Adrenal gland (tissue), 12 donors: Measurements from ENCODE around the gene PRDM16. TPM values are rescaled to one million over a fixed set of nuclear protein-coding genes. Genes with fewer than 3 reads are reported as not detected.

Experiments used
- DNase-seq, 7 donors: peaks; one replicate each; pipeline ENCODE4 v3.0.0-alpha.2; 2019 to 2020
- H3K27ac ChIP-seq, 5 donors: fragments of 200-600 bp; sonication (generic) in 4 of 5; 1 replicate in 3 of 5; 2 replicates in 2 of 5; pipeline versions ENCODE4 v1.5.1 to v1.8.0; 2016 to 2020; ENCODE audit warnings: mild to moderate bottlenecking in 1 of 5
- H3K27me3 ChIP-seq: fragments of 200-600 bp; 2 replicates; pipeline ENCODE4 v1.8.0; 2021
- H3K36me3 ChIP-seq, 2 donors: fragments of 200-600 bp; replicated peaks in 1 of 2; 1 replicate in 1 of 2; 2 replicates in 1 of 2; pipeline versions ENCODE4 v1.5.1 to v1.8.0; 2018 to 2022
- H3K4me1 ChIP-seq, 2 donors: fragments of 200-600 bp; replicated peaks in 1 of 2; 1 replicate in 1 of 2; 2 replicates in 1 of 2; pipeline versions ENCODE4 v1.5.1 to v1.8.0; 2018 to 2021
- H3K4me3 ChIP-seq, 4 donors: fragments of 200-600 bp; sonication (generic) in 3 of 4; one replicate each; pipeline ENCODE4 v1.5.1; 2016 to 2018
- H3K9me3 ChIP-seq, 3 donors: fragments of 200-600 bp; sonication (generic) in 1 of 3; replicated peaks in 1 of 3; 1 replicate in 2 of 3; 2 replicates in 1 of 3; pipeline versions ENCODE4 v1.5.1 to v1.8.0; 2016 to 2021
- POLR2A ChIP-seq, 2 donors: fragments of 450-650 bp; IDR thresholded peaks; one replicate each; pipeline ENCODE4 v1.6.1; 2017; ENCODE audit warnings: antibody characterized with exemption in 2 of 2, mild to moderate bottlenecking in 2 of 2, moderate library complexity in 1 of 2
- WGBS, 4 donors: extraction: QIAGEN DNeasy Blood & Tissue Kit in 2 of 4; methylation state at CpG; one replicate each; pipeline versions ENCODE4 v1.1.5 to v1.1.7; 2013 to 2017; 5-methylcytosine and 5-hydroxymethylcytosine counted together
- intact Hi-C, 2 donors: fragments of 100-400 bp; cut with DNase I; formaldehyde crosslinking; loops; one replicate each; pipeline versions ENCODE4 v1.14.1 to v1.15.0; 2022 to 2023
- polyA plus RNA-seq, 3 donors: library from polyadenylated mRNA; stranded (reverse); fragments of 200-250 nt in 2 of 3; fragments of 350-450 nt in 1 of 3; fragmentation: Illumina TruSeq in 1 of 3; extraction: RNeasy Lipid Tissue Mini Kit (QIAGEN cat#74804) in 1 of 3; gene quantifications; one replicate each; pipeline ENCODE4 v1.2.3, GENCODE V29; 2013 to 2014
- total RNA-seq, 9 donors: library from RNA; depleted of rRNA in 4 of 9; stranded (reverse); fragments of >200 nt in 4 of 9; fragments of 120-200 nt in 1 of 9; fragmentation: NEBNext Ultra II Directional in 1 of 9; extraction: Animal tissue kit (Norgen Biotek cat#: 25700) in 1 of 9; gene quantifications; one replicate each; pipeline versions ENCODE4 v1.1.0 to v1.2.4, GENCODE V29; 2013 to 2023
- TF ChIP-seq, protein P1 (sequence below), 6 experiments: fragments of 450-650 bp in 4 of 6; fragments of 200-600 bp in 2 of 6; sonication (generic) in 1 of 6; IDR thresholded peaks; 1 replicate in 5 of 6; 2 replicates in 1 of 6; pipeline versions ENCODE4 v1.5.1 to v1.8.0; 2016 to 2021; ENCODE audit warnings: antibody characterized with exemption in 6 of 6, mild to moderate bottlenecking in 2 of 6, moderate library complexity in 1 of 6
- donor health status: healthy with polysubstance abuse.
- donor health status: Bipolar disorder and iron deficiency.
- donor health status: DM: yes; HTN: yes; CAD: no.
- donor health status: DM: no; HTN: no; CAD: no.
- donor health status: DM: no; HTN: no; CAD: no.
- donor health status: DM: yes; HTN: yes; CAD: no.

PRDM16 gene
- total and polyA plus RNA-seq, 12 donors, result 0.04 to 2.8 (median 0.61) TPM; not detected in 1

DNA sequence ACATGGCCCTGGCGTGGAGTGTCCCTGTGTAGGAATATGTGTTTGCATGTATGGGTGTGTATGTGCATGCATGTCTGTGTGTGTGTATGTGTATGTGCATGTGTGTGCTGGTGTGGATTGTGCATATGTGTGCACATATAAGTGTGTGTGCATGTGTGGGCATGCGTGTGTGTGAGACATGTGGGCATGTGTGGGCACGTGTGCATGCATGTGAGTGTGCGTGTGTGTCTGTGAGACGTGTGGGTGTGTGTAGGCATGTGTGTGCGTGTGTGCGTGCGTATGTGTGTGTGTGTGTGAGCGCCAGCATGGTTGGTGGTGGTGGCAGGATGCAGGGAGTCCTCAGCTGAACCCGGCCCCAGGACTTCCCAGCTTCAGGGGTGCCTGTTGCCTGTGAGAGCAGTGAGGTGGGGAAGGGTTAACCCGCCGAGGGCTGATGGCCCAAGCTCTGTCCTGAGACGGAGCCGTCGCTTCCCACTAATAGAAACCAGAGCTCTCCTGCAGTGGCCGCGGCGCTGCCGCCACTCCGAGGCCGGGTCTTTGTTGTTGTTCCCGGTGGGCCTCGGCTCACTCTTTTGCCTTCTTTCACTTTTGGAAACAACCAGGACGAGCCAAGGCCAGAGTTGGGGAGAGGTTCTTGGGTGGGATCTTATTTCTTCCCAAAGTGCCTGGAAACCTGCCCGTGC, 241.9 kb downstream of the PRDM16 start:
- Histone ChIP-seq H3K9me3 (no peaks in the 10 kb centered on the region), H3K27me3 (no peaks in the 10 kb centered on the region), H3K27ac (no peak overlapping the region), H3K36me3 (no peaks in the 10 kb centered on the region), H3K4me3 (no peak overlapping the region), H3K4me1 (peaks cover 0 to 9% of the 10 kb centered on the region in 2 donors)
- intact Hi-C loops, result no loop called here
- WGBS, 4 donors, result 73 to 87% (median 84%) methylated on average over 25 of the region's 25 CpGs
- TF ChIP-seq, protein P1, sequence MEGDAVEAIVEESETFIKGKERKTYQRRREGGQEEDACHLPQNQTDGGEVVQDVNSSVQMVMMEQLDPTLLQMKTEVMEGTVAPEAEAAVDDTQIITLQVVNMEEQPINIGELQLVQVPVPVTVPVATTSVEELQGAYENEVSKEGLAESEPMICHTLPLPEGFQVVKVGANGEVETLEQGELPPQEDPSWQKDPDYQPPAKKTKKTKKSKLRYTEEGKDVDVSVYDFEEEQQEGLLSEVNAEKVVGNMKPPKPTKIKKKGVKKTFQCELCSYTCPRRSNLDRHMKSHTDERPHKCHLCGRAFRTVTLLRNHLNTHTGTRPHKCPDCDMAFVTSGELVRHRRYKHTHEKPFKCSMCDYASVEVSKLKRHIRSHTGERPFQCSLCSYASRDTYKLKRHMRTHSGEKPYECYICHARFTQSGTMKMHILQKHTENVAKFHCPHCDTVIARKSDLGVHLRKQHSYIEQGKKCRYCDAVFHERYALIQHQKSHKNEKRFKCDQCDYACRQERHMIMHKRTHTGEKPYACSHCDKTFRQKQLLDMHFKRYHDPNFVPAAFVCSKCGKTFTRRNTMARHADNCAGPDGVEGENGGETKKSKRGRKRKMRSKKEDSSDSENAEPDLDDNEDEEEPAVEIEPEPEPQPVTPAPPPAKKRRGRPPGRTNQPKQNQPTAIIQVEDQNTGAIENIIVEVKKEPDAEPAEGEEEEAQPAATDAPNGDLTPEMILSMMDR (IDR thresholded peaks at IDR 0.05), result no peak
- TF ChIP-seq POLR2A (IDR thresholded peaks at IDR 0.05), result no peak
- no peak for DNase-seq

DNA sequence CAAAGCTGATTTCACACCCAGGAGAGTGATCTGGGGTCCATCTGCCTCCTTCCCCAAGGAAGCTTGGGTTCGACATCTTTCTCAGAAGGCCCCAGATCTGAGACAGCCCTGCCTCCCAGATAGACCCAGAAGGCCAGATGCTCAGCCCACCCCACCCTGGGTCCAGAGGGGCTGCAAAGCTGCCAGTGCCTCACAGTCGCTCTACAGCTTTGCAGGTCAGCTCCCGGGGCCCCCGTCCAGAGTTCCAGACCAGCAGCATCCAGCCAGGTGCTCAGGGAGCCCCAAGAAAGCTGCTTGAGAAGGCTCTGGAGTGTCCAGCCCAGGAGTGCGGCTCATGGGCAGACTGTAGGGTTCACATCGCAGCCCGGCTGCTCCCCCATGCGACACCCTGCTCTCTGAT, 242.7 kb downstream of the PRDM16 start:
- Histone ChIP-seq H3K9me3 (no peaks in the 10 kb centered on the region), H3K27ac (no peak overlapping the region), H3K36me3 (no peaks in the 10 kb centered on the region), H3K27me3 (no peaks in the 10 kb centered on the region), H3K4me1 (peaks cover 0 to 9% of the 10 kb centered on the region in 2 donors), H3K4me3 (no peak overlapping the region)
- WGBS, 4 donors, result 90 to 96% (median 95%) methylated on average over 2 to 8 of the region's 8 CpGs
- TF ChIP-seq POLR2A (IDR thresholded peaks at IDR 0.05), result no peak
- TF ChIP-seq, protein P1 (IDR thresholded peaks at IDR 0.05), result no peak
- intact Hi-C loops, result no loop called here
- DNase-seq, result no peak

DNA sequence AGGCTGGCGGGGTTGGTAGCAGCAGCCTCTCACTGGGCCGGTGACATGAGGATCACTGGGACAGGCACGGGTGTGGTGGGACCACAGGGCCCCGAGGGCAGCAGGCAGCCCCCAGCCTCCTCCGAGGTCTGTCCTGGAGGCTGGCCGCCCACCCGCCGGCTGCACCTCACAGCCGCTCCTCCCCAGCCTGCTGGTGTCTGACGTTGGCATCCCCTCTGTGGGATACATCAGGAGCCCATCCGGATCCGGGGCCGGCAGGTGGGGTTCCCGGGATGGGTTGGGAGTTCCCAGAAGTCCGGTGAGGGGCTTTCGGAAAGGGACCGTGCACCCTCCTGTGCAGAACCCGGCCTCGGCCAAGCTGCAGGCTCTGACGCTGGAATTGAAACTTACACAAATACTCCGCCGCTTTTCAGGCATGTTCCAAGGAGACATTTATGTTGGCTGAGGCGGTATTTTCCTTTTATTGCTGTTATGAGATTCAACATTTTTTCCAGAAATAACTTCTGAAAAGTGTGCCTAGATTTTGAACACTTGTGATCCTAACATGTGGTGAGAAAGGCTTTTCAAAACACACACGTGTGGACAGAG, 243.4 kb downstream of the PRDM16 start:
- no peaks in the 10 kb centered on the region for H3K9me3 ChIP-seq
- TF ChIP-seq, protein P1 (IDR thresholded peaks at IDR 0.05), result no peak
- TF ChIP-seq POLR2A (IDR thresholded peaks at IDR 0.05), result no peak
- H3K27me3 ChIP-seq, result no peaks in the 10 kb centered on the region
- H3K4me1 ChIP-seq, result peaks cover 0 to 9% of the 10 kb centered on the region in 2 donors
- H3K27ac ChIP-seq, result peak overlapping the region in 4 of 5 donors; percentile 63 to 94 (median 79)
- no peaks in the 10 kb centered on the region for H3K36me3 ChIP-seq
- no peak overlapping the region for H3K4me3 ChIP-seq
- intact Hi-C loops, result no loop called here
- 81 to 91% (median 84%) methylated on average over 8 to 24 of the region's 24 CpGs for WGBS, 4 donors
- peak in 2 of 7 donors; percentile 23 for DNase-seq

DNA sequence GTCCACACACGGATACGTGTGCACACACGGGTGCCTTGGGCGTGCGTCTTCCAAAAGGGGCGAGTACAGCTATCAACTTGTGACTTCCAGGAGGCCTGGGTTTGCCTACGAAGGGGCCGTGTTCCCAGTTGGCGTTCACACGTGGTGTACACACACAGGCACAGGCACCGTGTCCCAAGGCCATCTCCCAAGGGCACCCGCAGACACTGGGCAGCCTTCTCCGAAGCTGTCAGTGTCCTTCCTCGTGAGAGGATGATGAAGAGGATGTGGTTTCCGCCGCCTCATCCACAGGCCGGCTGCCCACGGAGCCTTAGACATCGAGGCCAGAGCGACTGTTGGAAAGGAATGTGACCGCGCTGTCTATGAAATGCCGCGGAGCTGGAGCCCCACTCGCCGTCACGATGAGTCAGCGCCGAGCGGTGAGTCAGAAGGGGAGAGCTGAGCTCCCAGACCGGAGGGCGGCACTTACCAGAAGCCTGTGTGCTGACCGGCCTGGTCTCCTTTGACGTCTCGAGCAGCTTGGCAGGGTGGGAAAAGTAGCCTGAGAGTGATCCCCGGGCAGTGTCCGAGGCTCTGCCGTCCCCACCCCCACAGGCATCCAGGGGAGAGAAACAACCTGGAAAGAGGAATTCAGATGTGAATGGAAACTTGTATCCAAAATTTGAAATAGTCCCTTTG, 244.0 kb downstream of the PRDM16 start:
- intact Hi-C loops, result no loop called here
- Histone ChIP-seq H3K9me3 (no peaks in the 10 kb centered on the region), H3K4me1 (peaks cover 0 to 9% of the 10 kb centered on the region in 2 donors), H3K36me3 (no peaks in the 10 kb centered on the region), H3K27ac (peak overlapping the region in 4 of 5 donors; percentile 71 to 94 (median 79)), H3K27me3 (no peaks in the 10 kb centered on the region), H3K4me3 (no peak overlapping the region)
- 15 to 32% (median 22%) methylated on average over 17 to 38 of the region's 38 CpGs for WGBS, 4 donors
- peak in 1 of 2 donors; percentile 68 for TF ChIP-seq POLR2A (IDR thresholded peaks at IDR 0.05)
- TF ChIP-seq, protein P1 (IDR thresholded peaks at IDR 0.05), result no peak
- DNase-seq, result peak; percentile 84 to 96 (median 96)
